HG02623 (cell line): ENCODE measurements around the gene CABYR.

ENCODE experiments used
- ATAC-seq: cut with Tn5 transposase; IDR thresholded peaks from one replicate; pipeline ENCODE4 v1.9.1; 2021; ENCODE audit warnings: moderate library complexity; ENCODE audit not compliant: unreplicated experiment

The CABYR gene

GRCh38 chr18:24189664-24190346 lies 50.9 kb downstream of the CABYR start:
- ATAC-seq = no peak

GRCh38 chr18:24190590-24190989 lies 51.7 kb downstream of the CABYR start:
- ATAC-seq = no peak

- no peak for ATAC-seq
These were observed 56.6 kb downstream of the CABYR start for GRCh38 chr18:24195296-24196053.

- no peak for ATAC-seq
These were observed 57.9 kb downstream of the CABYR start for GRCh38 chr18:24196764-24197163.

- ATAC-seq = no peak
These were observed 58.5 kb downstream of the CABYR start for GRCh38 chr18:24197412-24197811.

GRCh38 chr18:24198461-24198860 lies 59.6 kb downstream of the CABYR start:
- no peak for ATAC-seq

- ATAC-seq = no peak
These were observed 60.6 kb downstream of the CABYR start for GRCh38 chr18:24199372-24199962.

- no peak for ATAC-seq
These were observed 61.8 kb downstream of the CABYR start for GRCh38 chr18:24200494-24201290.

- no peak for ATAC-seq
These were observed 63.1 kb downstream of the CABYR start for GRCh38 chr18:24201699-24202687.

GRCh38 chr18:24204904-24205303 lies 66.0 kb downstream of the CABYR start:
- ATAC-seq = no peak

- ATAC-seq = no peak
These were observed 69.6 kb downstream of the CABYR start for GRCh38 chr18:24208270-24209035.

- no peak for ATAC-seq
These were observed 70.7 kb downstream of the CABYR start for GRCh38 chr18:24209558-24209957.
